ENCODE data around the gene CDC73.
"Not testable (repeated sequence)": the region's sequence is repeated elsewhere in the genome, so short reads cannot be mapped to it uniquely, and the experiment has no call there.

Gene CDC73

GRCh38 chr1:193237381-193237978 lies 115.6 kb downstream of the CDC73 start:
- DNase-seq = no peak

- no peak for DNase-seq
Observed at GRCh38 chr1:193240609-193241008, 118.8 kb downstream of the CDC73 start.

- no peak for DNase-seq
Observed at GRCh38 chr1:193241132-193241827, 119.4 kb downstream of the CDC73 start.

- DNase-seq = no peak
Observed at GRCh38 chr1:193242000-193242399, 120.2 kb downstream of the CDC73 start.

GRCh38 chr1:193249187-193249586 lies 127.4 kb downstream of the CDC73 start:
- no peak for DNase-seq

- no peak for DNase-seq
Observed at GRCh38 chr1:193251950-193252349, 130.1 kb downstream of the CDC73 start.

- no peak for DNase-seq
Observed at GRCh38 chr1:193256019-193256418, 134.2 kb downstream of the CDC73 start.

- no peak for DNase-seq
Observed at GRCh38 chr1:193259636-193260035, 137.8 kb downstream of the CDC73 start.

GRCh38 chr1:193260056-193260745 lies 138.4 kb downstream of the CDC73 start:
- DNase-seq = no peak

GRCh38 chr1:193260896-193261295 lies 139.1 kb downstream of the CDC73 start:
- no peak for DNase-seq

- DNase-seq = no peak
Observed at GRCh38 chr1:193262661-193263060, 140.8 kb downstream of the CDC73 start.

- DNase-seq = no peak
Observed at GRCh38 chr1:193264313-193265065, 142.7 kb downstream of the CDC73 start.

- no peak for DNase-seq
Observed at GRCh38 chr1:193265716-193266115, 143.9 kb downstream of the CDC73 start.

GRCh38 chr1:193266794-193267193 lies 145.0 kb downstream of the CDC73 start:
- not testable (repeated sequence) for DNase-seq

- DNase-seq = no peak
Observed at GRCh38 chr1:193270996-193271395, 149.2 kb downstream of the CDC73 start.

GRCh38 chr1:193275773-193276172 lies 153.9 kb downstream of the CDC73 start:
- no peak for DNase-seq

- DNase-seq = no peak
Observed at GRCh38 chr1:193278968-193279367, 157.1 kb downstream of the CDC73 start.

GRCh38 chr1:193281894-193282293 lies 160.1 kb downstream of the CDC73 start:
- no peak for DNase-seq

- DNase-seq = no peak
Observed at GRCh38 chr1:193283016-193283415, 161.2 kb downstream of the CDC73 start.

GRCh38 chr1:193284219-193284618 lies 162.4 kb downstream of the CDC73 start:
- no peak for DNase-seq

- DNase-seq = no peak
Observed at GRCh38 chr1:193285641-193286040, 163.8 kb downstream of the CDC73 start.

GRCh38 chr1:193288548-193289080 lies 166.8 kb downstream of the CDC73 start:
- not testable (repeated sequence) for DNase-seq

GRCh38 chr1:193293726-193294125 lies 171.9 kb downstream of the CDC73 start:
- no peak for DNase-seq
